ENCODE data around the gene GPR141. TPM values are rescaled to one million over a fixed set of nuclear protein-coding genes. Genes with fewer than 3 reads are reported as not detected.

Gene GPR141
- total RNA-seq, 1 donor from 2014 or later = not detected

DNA sequence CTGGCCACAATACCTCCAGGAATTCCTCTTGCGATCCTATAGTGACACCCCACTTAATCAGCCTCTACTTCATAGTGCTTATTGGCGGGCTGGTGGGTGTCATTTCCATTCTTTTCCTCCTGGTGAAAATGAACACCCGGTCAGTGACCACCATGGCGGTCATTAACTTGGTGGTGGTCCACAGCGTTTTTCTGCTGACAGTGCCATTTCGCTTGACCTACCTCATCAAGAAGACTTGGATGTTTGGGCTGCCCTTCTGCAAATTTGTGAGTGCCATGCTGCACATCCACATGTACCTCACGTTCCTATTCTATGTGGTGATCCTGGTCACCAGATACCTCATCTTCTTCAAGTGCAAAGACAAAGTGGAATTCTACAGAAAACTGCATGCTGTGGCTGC, 56.8 kb downstream of the GPR141 start:
- no peak overlapping the region for H3K4me3 Mint-ChIP-seq (ENCODE audit: unreplicated experiment)
- H3K36me3 Mint-ChIP-seq (ENCODE audit: unreplicated experiment) = no peaks in the 10 kb centered on the region
- H3K9me3 Mint-ChIP-seq (ENCODE audit: unreplicated experiment) = no peaks in the 10 kb centered on the region
- TF ChIP-seq, protein P1, sequence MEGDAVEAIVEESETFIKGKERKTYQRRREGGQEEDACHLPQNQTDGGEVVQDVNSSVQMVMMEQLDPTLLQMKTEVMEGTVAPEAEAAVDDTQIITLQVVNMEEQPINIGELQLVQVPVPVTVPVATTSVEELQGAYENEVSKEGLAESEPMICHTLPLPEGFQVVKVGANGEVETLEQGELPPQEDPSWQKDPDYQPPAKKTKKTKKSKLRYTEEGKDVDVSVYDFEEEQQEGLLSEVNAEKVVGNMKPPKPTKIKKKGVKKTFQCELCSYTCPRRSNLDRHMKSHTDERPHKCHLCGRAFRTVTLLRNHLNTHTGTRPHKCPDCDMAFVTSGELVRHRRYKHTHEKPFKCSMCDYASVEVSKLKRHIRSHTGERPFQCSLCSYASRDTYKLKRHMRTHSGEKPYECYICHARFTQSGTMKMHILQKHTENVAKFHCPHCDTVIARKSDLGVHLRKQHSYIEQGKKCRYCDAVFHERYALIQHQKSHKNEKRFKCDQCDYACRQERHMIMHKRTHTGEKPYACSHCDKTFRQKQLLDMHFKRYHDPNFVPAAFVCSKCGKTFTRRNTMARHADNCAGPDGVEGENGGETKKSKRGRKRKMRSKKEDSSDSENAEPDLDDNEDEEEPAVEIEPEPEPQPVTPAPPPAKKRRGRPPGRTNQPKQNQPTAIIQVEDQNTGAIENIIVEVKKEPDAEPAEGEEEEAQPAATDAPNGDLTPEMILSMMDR (IDR thresholded peaks at IDR 0.05) = no peak
- DNase-seq (ENCODE audit: extremely low spot score, unreplicated experiment) = no peak
- H3K27me3 Mint-ChIP-seq (ENCODE audit: unreplicated experiment) = no peaks in the 10 kb centered on the region
- no peak overlapping the region for H3K27ac Mint-ChIP-seq (ENCODE audit: unreplicated experiment)
- no peaks in the 10 kb centered on the region for H3K4me1 Mint-ChIP-seq (ENCODE audit: unreplicated experiment)

DNA sequence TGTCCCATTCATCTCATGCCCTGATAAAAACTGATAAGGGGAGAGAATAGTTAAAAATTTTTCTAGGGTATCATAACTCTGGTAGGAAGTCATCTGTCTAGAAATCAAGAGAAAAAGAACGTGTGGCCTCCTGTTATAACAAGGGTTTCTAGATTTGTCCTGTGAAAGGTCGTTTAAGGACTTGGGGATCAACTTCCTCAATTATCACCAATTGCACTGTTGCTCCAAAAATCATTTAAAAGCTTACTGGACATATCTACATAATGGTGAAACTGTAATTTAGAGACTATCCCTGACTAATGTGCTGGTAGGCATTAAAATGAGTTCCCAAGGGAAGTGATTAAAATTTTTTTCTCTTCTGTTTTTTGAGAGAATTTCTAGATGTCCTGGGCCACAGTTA, 58.2 kb downstream of the GPR141 start:
- DNase-seq (ENCODE audit: extremely low spot score, unreplicated experiment) = no peak
- H3K4me3 Mint-ChIP-seq (ENCODE audit: unreplicated experiment) = no peak overlapping the region
- H3K4me1 Mint-ChIP-seq (ENCODE audit: unreplicated experiment) = no peaks in the 10 kb centered on the region
- no peaks in the 10 kb centered on the region for H3K9me3 Mint-ChIP-seq (ENCODE audit: unreplicated experiment)
- H3K27ac Mint-ChIP-seq (ENCODE audit: unreplicated experiment) = no peak overlapping the region
- TF ChIP-seq, protein P1 (IDR thresholded peaks at IDR 0.05) = no peak
- H3K36me3 Mint-ChIP-seq (ENCODE audit: unreplicated experiment) = no peaks in the 10 kb centered on the region
- no peaks in the 10 kb centered on the region for H3K27me3 Mint-ChIP-seq (ENCODE audit: unreplicated experiment)

DNA sequence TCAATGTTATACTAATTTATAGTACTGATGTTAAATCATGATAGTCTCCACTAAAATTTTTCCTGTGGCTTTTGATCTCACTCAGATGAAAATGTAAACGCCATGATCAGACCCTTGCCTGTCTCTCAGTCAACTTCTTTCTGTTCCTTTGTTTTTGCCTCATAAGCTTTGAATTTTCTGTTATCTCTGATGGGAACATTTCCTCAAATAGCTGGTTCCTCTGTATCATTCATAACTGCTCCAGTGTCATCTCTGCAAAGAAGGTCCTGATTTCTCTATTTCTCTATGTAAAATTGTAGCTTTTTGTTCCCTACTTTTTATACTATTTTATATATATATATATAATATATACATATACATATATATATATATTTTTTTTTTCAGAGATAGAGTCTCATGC, 67.5 kb downstream of the GPR141 start:
- Mint-ChIP-seq H3K4me3 (ENCODE audit: unreplicated experiment) (no peak overlapping the region), H3K4me1 (ENCODE audit: unreplicated experiment) (no peaks in the 10 kb centered on the region), H3K27ac (ENCODE audit: unreplicated experiment) (no peak overlapping the region), H3K27me3 (ENCODE audit: unreplicated experiment) (no peaks in the 10 kb centered on the region), H3K9me3 (ENCODE audit: unreplicated experiment) (peaks cover 5% of the 10 kb centered on the region), H3K36me3 (ENCODE audit: unreplicated experiment) (no peaks in the 10 kb centered on the region)
- no peak for DNase-seq (ENCODE audit: extremely low spot score, unreplicated experiment)
- TF ChIP-seq, protein P1 (IDR thresholded peaks at IDR 0.05) = no peak

DNA sequence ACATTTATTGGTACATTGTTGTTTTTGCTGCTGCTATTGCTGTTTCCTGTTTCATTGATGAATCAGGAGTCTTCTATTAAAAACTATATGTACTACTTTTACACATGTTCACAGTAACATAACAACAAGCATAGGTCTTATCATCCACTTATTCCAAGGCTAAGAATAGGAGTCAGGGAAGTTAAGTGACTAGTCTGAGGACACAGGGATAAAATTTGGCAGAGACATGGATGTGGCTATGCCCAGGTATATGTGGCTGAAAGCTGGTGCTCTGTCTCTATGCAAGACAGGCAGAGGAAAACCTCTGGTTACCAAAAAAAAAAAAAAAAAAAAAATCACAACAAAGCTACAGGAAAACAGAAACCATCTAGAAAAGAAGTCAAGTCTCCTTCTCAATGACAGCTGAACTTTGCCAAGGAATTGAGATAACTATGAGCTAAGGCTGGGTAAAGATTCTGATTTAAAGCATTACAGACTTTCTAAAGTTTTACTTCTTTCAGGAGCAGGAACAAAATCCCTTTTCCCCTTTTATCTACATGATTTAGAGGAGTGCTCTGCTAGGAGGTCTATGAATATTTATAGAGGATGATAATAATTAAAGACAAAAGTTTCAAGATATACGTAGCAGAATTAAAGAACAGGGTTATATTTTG, 70.0 kb downstream of the GPR141 start:
- H3K9me3 Mint-ChIP-seq (ENCODE audit: unreplicated experiment) = peaks cover 5% of the 10 kb centered on the region
- H3K36me3 Mint-ChIP-seq (ENCODE audit: unreplicated experiment) = no peaks in the 10 kb centered on the region
- no peaks in the 10 kb centered on the region for H3K27me3 Mint-ChIP-seq (ENCODE audit: unreplicated experiment)
- H3K4me1 Mint-ChIP-seq (ENCODE audit: unreplicated experiment) = no peaks in the 10 kb centered on the region
- H3K4me3 Mint-ChIP-seq (ENCODE audit: unreplicated experiment) = no peak overlapping the region
- TF ChIP-seq, protein P1 (IDR thresholded peaks at IDR 0.05) = no peak
- DNase-seq (ENCODE audit: extremely low spot score, unreplicated experiment) = no peak
- no peak overlapping the region for H3K27ac Mint-ChIP-seq (ENCODE audit: unreplicated experiment)

- H3K27ac Mint-ChIP-seq (ENCODE audit: unreplicated experiment) = no peak overlapping the region
- no peak overlapping the region for H3K4me3 Mint-ChIP-seq (ENCODE audit: unreplicated experiment)
- no peaks in the 10 kb centered on the region for H3K4me1 Mint-ChIP-seq (ENCODE audit: unreplicated experiment)
- H3K27me3 Mint-ChIP-seq (ENCODE audit: unreplicated experiment) = no peaks in the 10 kb centered on the region
- no peak for DNase-seq (ENCODE audit: extremely low spot score, unreplicated experiment)
- TF ChIP-seq, protein P1 (IDR thresholded peaks at IDR 0.05) = no peak
- H3K36me3 Mint-ChIP-seq (ENCODE audit: unreplicated experiment) = no peaks in the 10 kb centered on the region
- H3K9me3 Mint-ChIP-seq (ENCODE audit: unreplicated experiment) = no peaks in the 10 kb centered on the region
Observed at GRCh38 chr7:37756797-37757551, 73.4 kb downstream of the GPR141 start.
